ENCODE data around the gene PMAIP1.

PMAIP1 gene

GRCh38 chr18:59912007-59912550 lies 12.3 kb downstream of the PMAIP1 start:
- H3K4me1 ChIP-seq, result no peaks in the 10 kb centered on the region
- intact Hi-C loops (cut with DNase I; ENCODE audit: low total_unique reads), result no loop called here
- no peak overlapping the region for H3K27ac ChIP-seq
- H3K27me3 ChIP-seq, result peaks cover 0 to 14% of the 10 kb centered on the region in 2 donors
- DNase-seq, result no peak
- H3K4me3 ChIP-seq, result no peak overlapping the region
- no peak for TF ChIP-seq CTCF (IDR thresholded peaks at IDR 0.05)
- peaks cover 0 to 7% (median 0%) of the 10 kb centered on the region in 3 donors for H3K9me3 ChIP-seq
- H3K36me3 ChIP-seq, result no peaks in the 10 kb centered on the region

GRCh38 chr18:59915606-59916005 lies 15.8 kb downstream of the PMAIP1 start:
- Histone ChIP-seq H3K27ac (no peak overlapping the region), H3K36me3 (no peaks in the 10 kb centered on the region), H3K9me3 (peaks cover 0 to 7% (median 0%) of the 10 kb centered on the region in 3 donors), H3K4me1 (no peaks in the 10 kb centered on the region), H3K27me3 (no peaks in the 10 kb centered on the region), H3K4me3 (no peak overlapping the region)
- no peak for DNase-seq
- intact Hi-C loops (cut with DNase I; ENCODE audit: low total_unique reads), result no loop called here
- TF ChIP-seq CTCF (IDR thresholded peaks at IDR 0.05), result no peak

- TF ChIP-seq CTCF (IDR thresholded peaks at IDR 0.05), result no peak
- H3K4me1 ChIP-seq, result no peaks in the 10 kb centered on the region
- intact Hi-C loops (cut with DNase I; ENCODE audit: low total_unique reads), result no loop called here
- H3K27ac ChIP-seq, result no peak overlapping the region
- H3K9me3 ChIP-seq, result peaks cover 0 to 7% (median 0%) of the 10 kb centered on the region in 3 donors
- no peak overlapping the region for H3K4me3 ChIP-seq
- DNase-seq, result no peak
- no peaks in the 10 kb centered on the region for H3K36me3 ChIP-seq
- H3K27me3 ChIP-seq, result no peaks in the 10 kb centered on the region
Measured at GRCh38 chr18:59916746-59917145, 16.9 kb downstream of the PMAIP1 start.

GRCh38 chr18:59917422-59917821 lies 17.6 kb downstream of the PMAIP1 start:
- H3K4me3 ChIP-seq, result no peak overlapping the region
- no peak overlapping the region for H3K27ac ChIP-seq
- H3K9me3 ChIP-seq, result peaks cover 0 to 7% (median 0%) of the 10 kb centered on the region in 3 donors
- H3K27me3 ChIP-seq, result no peaks in the 10 kb centered on the region
- H3K36me3 ChIP-seq, result no peaks in the 10 kb centered on the region
- intact Hi-C loops (cut with DNase I; ENCODE audit: low total_unique reads), result no loop called here
- no peak for DNase-seq
- TF ChIP-seq CTCF (IDR thresholded peaks at IDR 0.05), result no peak
- H3K4me1 ChIP-seq, result no peaks in the 10 kb centered on the region

GRCh38 chr18:59918320-59918755 lies 18.5 kb downstream of the PMAIP1 start:
- peaks cover 0 to under 1% (median 0%) of the 10 kb centered on the region in 3 donors for H3K9me3 ChIP-seq
- TF ChIP-seq CTCF (IDR thresholded peaks at IDR 0.05), result no peak
- no peaks in the 10 kb centered on the region for H3K36me3 ChIP-seq
- H3K4me1 ChIP-seq, result no peaks in the 10 kb centered on the region
- DNase-seq, result no peak
- no peak overlapping the region for H3K4me3 ChIP-seq
- H3K27me3 ChIP-seq, result no peaks in the 10 kb centered on the region
- intact Hi-C loops (cut with DNase I; ENCODE audit: low total_unique reads), result no loop called here
- H3K27ac ChIP-seq, result no peak overlapping the region

- no peaks in the 10 kb centered on the region for H3K4me1 ChIP-seq
- H3K36me3 ChIP-seq, result no peaks in the 10 kb centered on the region
- TF ChIP-seq CTCF (IDR thresholded peaks at IDR 0.05), result no peak
- no peaks in the 10 kb centered on the region for H3K27me3 ChIP-seq
- H3K4me3 ChIP-seq, result no peak overlapping the region
- intact Hi-C loops (cut with DNase I; ENCODE audit: low total_unique reads), result no loop called here
- DNase-seq, result no peak
- H3K27ac ChIP-seq, result no peak overlapping the region
- H3K9me3 ChIP-seq, result no peaks in the 10 kb centered on the region
Measured at GRCh38 chr18:59918997-59919396, 19.2 kb downstream of the PMAIP1 start.
